HCT116 (cell line): ENCODE measurements around the gene GRID2. TPM values are rescaled to one million over a fixed set of nuclear protein-coding genes. Genes with fewer than 3 reads are reported as not detected.
A peak's percentile ranks its signal among the peaks of the same experiment; 100 is the strongest.

ENCODE experiments used
- ATAC-seq: fragments of 200-7000 bp; cut with Tn5 transposase; 2 replicates; pipeline ENCODE4 v1.9.1; 2020; ENCODE audit warnings: mild to moderate bottlenecking, moderate library complexity
- Bru-seq: library from RNA; stranded (reverse); fragments of 400-500 nt; gene quantifications from one replicate; lab custom pipeline; 2021; lab: Mats Ljungman, UMichigan
- BruChase-seq, 2 experiments: library from RNA; stranded (reverse); fragments of 400-500 nt; gene quantifications; one replicate each; lab custom pipeline; 2021; lab: Mats Ljungman, UMichigan
- BruUV-seq: library from RNA; stranded (reverse); fragments of 400-500 nt; replicated peaks from 2 replicates; lab custom pipeline; 2021; lab: Mats Ljungman, UMichigan
- CTCF ChIA-PET: fragments of 300-600 bp; sonication (Branson Sonifier 250); formaldehyde crosslinking; loops from one replicate; lab custom pipeline; 2021; ENCODE audit warnings: antibody characterized with exemption; lab: Charles Lee
- POLR2A ChIA-PET: fragments of 300-600, 350-600 bp; sonication (Branson Sonifier 250); formaldehyde crosslinking; loops from one replicate; lab custom pipeline; 2021; ENCODE audit warnings: antibody characterized with exemption; lab: Charles Lee
- RAD21 ChIA-PET, 2 experiments: fragments of 300-600 bp; sonication (Branson Sonifier 250); formaldehyde crosslinking; loops; one replicate each; lab custom pipeline; 2023; ENCODE audit warnings: low total read pairs in 2 of 2; ENCODE audit not compliant: uncharacterized antibody in 2 of 2, unreplicated experiment in 2 of 2, low non-redundant PET in 1 of 2; lab: Charles Lee
- DNase-seq: peaks from one replicate; pipeline ENCODE4 v3.0.0-alpha.2; 2010; ENCODE audit warnings: low read depth, low spot score
- H2AFZ ChIP-seq: fragments of 200-600 bp; shearing (Covaris generic), sonication (generic); 2 replicates; pipeline ENCODE4 v1.6.1; 2017; ENCODE audit warnings: low read depth, mixed run types, mixed read lengths, antibody characterized with exemption, low read length; ENCODE audit not compliant: poor library complexity, severe bottlenecking
- H3K27ac ChIP-seq: 2 replicates; pipeline ENCODE4 v1.5.1; 2012; ENCODE audit warnings: low read depth, low read length
- H3K27me3 ChIP-seq: fragments of 200-600 bp; sonication (generic); 2 replicates; pipeline ENCODE4 v1.6.1; 2016; ENCODE audit warnings: mixed run types, low read length, mixed read lengths; ENCODE audit not compliant: insufficient read depth
- H3K36me3 ChIP-seq, 2 experiments: fragments of 200-500 bp in 1 of 2; fragments of 200-600 bp in 1 of 2; sonication (Bioruptor generic) in 1 of 2; sonication (generic) in 1 of 2; 2 replicates each; pipeline versions ENCODE4 v1.5.1 to v1.6.1; 2014 to 2016; ENCODE audit warnings: low read length in 2 of 2, inconsistent platforms in 1 of 2, mixed read lengths in 1 of 2, mixed run types in 1 of 2; ENCODE audit not compliant: insufficient read depth in 2 of 2, control insufficient read depth in 1 of 2
- H3K4me1 ChIP-seq, 2 experiments: fragments of 200-600 bp in 1 of 2; sonication (generic) in 1 of 2; 2 replicates each; pipeline versions ENCODE4 v1.5.1 to v1.6.1; 2012 to 2017; ENCODE audit warnings: low read length in 2 of 2, inconsistent platforms in 1 of 2, mild to moderate bottlenecking in 1 of 2, mixed read lengths in 1 of 2, mixed run types in 1 of 2, moderate library complexity in 1 of 2; ENCODE audit not compliant: insufficient read depth in 2 of 2, control insufficient read depth in 1 of 2
- H3K4me2 ChIP-seq: fragments of 200-600 bp; sonication (generic); 2 replicates; pipeline ENCODE4 v1.6.1; 2017; ENCODE audit warnings: mixed run types, low read length, mixed read lengths
- H3K4me3 ChIP-seq, 2 experiments: fragments of 200-600 bp in 1 of 2; sonication (generic) in 1 of 2; replicated peaks in 1 of 2; 2 replicates each; pipeline ENCODE4 v1.5.1; 2011 to 2016; ENCODE audit warnings: low read length in 2 of 2, control low read depth in 1 of 2, low read depth in 1 of 2, mild to moderate bottlenecking in 1 of 2, mixed read lengths in 1 of 2, mixed run types in 1 of 2
- H3K79me2 ChIP-seq: fragments of 200-600 bp; sonication (generic); 2 replicates; pipeline ENCODE4 v1.6.1; 2017; ENCODE audit warnings: mild to moderate bottlenecking, mixed run types, low read length, moderate library complexity, mixed read lengths; ENCODE audit not compliant: insufficient read depth
- H3K9ac ChIP-seq: fragments of 200-600 bp; sonication (generic); 2 replicates; pipeline ENCODE4 v1.6.1; 2016; ENCODE audit warnings: low read length, mixed read lengths
- H3K9me2 ChIP-seq: fragments of 200-600 bp; sonication (generic), shearing (Covaris generic); 2 replicates; pipeline ENCODE4 v1.6.1; 2017; ENCODE audit warnings: mixed run types, mild to moderate bottlenecking, moderate library complexity; ENCODE audit not compliant: insufficient read depth
- H3K9me3 ChIP-seq, 2 experiments: fragments of 200-500 bp in 1 of 2; fragments of 200-600 bp in 1 of 2; sonication (Bioruptor generic) in 1 of 2; sonication (generic) in 1 of 2; 2 replicates each; pipeline ENCODE4 v1.6.1; 2014 to 2017; ENCODE audit warnings: low read length in 2 of 2, mixed read lengths in 2 of 2, inconsistent platforms in 1 of 2, low read depth in 1 of 2, mild to moderate bottlenecking in 1 of 2, mixed run types in 1 of 2, moderate library complexity in 1 of 2; ENCODE audit not compliant: control insufficient read depth in 1 of 2, insufficient read depth in 1 of 2
- H4K20me1 ChIP-seq: fragments of 200-600 bp; sonication (generic), shearing (Covaris generic); 2 replicates; pipeline ENCODE4 v1.6.1; 2017; ENCODE audit warnings: mixed run types, mild to moderate bottlenecking, moderate library complexity; ENCODE audit not compliant: insufficient read depth
- CBX3 ChIP-seq: IDR thresholded peaks from 2 replicates; pipeline ENCODE4 v1.6.1; 2012; ENCODE audit warnings: low read depth
- CEBPB ChIP-seq: IDR thresholded peaks from 2 replicates; pipeline ENCODE4 v1.6.1; 2012; ENCODE audit warnings: low read depth
- CTCF ChIP-seq, 3 experiments: fragments of 200-600 bp in 1 of 3; sonication (generic) in 1 of 3; IDR thresholded peaks in 2 of 3; conservative IDR thresholded peaks in 1 of 3; 2 replicates each; pipeline ENCODE4 v1.5.1; 2012 to 2017; ENCODE audit warnings: low read depth in 2 of 3, low read length in 2 of 3, antibody characterized with exemption in 1 of 3, borderline replicate concordance in 1 of 3, control low read depth in 1 of 3, mild to moderate bottlenecking in 1 of 3, mixed read lengths in 1 of 3, mixed run types in 1 of 3, moderate library complexity in 1 of 3; ENCODE audit not compliant: insufficient read depth in 1 of 3
- EGR1 ChIP-seq: IDR thresholded peaks from 2 replicates; pipeline ENCODE4 v1.6.1; 2012; ENCODE audit warnings: low read depth
- ELF1 ChIP-seq: IDR thresholded peaks from 2 replicates; pipeline ENCODE4 v1.6.1; 2012; ENCODE audit warnings: low read depth, borderline replicate concordance
- JUND ChIP-seq: IDR thresholded peaks from 2 replicates; pipeline ENCODE4 v1.6.1; 2012
- MAX ChIP-seq: IDR thresholded peaks from 2 replicates; pipeline ENCODE4 v1.6.1; 2012
- POLR2A ChIP-seq: IDR thresholded peaks from 2 replicates; pipeline ENCODE4 v1.7.0; 2011; ENCODE audit warnings: borderline replicate concordance; ENCODE audit not compliant: insufficient read depth, insufficient read length; ENCODE audit errors: extremely low read depth
- POLR2AphosphoS5 ChIP-seq: IDR thresholded peaks from 2 replicates; pipeline ENCODE4 v1.6.1; 2011; ENCODE audit warnings: mild to moderate bottlenecking, low read depth, low read length, moderate library complexity
- REST ChIP-seq: IDR thresholded peaks from 2 replicates; pipeline ENCODE4 v1.6.1; 2012; ENCODE audit warnings: low read depth
- SRF ChIP-seq: IDR thresholded peaks from 2 replicates; pipeline ENCODE4 v1.6.1; 2012; ENCODE audit warnings: low read depth
- TCF7L2 ChIP-seq: IDR thresholded peaks from 2 replicates; pipeline ENCODE4 v1.7.0; 2011; ENCODE audit warnings: borderline replicate concordance, inconsistent platforms; ENCODE audit not compliant: insufficient read depth, insufficient read length; ENCODE audit errors: extremely low read depth
- ZBTB33 ChIP-seq: IDR thresholded peaks from 2 replicates; pipeline ENCODE4 v1.6.1; 2011; ENCODE audit warnings: mild to moderate bottlenecking, low read length, moderate library complexity; ENCODE audit not compliant: insufficient replicate concordance; ENCODE audit errors: extremely low read depth
- ZNF274 ChIP-seq: fragments of 200-500 bp; sonication (Bioruptor generic); IDR thresholded peaks from 2 replicates; pipeline ENCODE4 v1.6.1; 2014; ENCODE audit warnings: mild to moderate bottlenecking, low read depth, low read length, inconsistent platforms
- intact Hi-C: fragments of 100-400 bp; cut with micrococcal nuclease; formaldehyde crosslinking; loops from 2 replicates; pipeline ENCODE4 v1.10.0; 2022
- long read RNA-seq: library from polyadenylated mRNA; unstranded; transcript quantifications from one replicate; pipeline ENCODE4 v2.0.0, GENCODE V29; 2021; ENCODE audit not compliant: unreplicated experiment
- polyA plus RNA-seq: library from polyadenylated mRNA; unstranded; fragments of >200 nt; gene quantifications from 2 replicates; pipeline ENCODE4 v1.2.1, GENCODE V29; 2012; ENCODE audit warnings: missing spikeins
- total RNA-seq: library from RNA; stranded (reverse); gene quantifications from one replicate; pipeline ENCODE4 v1.2.1, GENCODE V29; 2021; ENCODE audit not compliant: unreplicated experiment

Gene GRID2
- not detected for total RNA-seq
- not detected in 2 replicates for polyA plus RNA-seq
- Bru-seq, nascent RNA: percentile 4 among the genes with signal in this experiment
- BruChase-seq, experiment 1, labeled RNA remaining after a 6-hour chase: percentile 2 among the genes with signal in this experiment
- BruChase-seq, experiment 2, labeled RNA remaining after a 2-hour chase: percentile 6 among the genes with signal in this experiment
- long read RNA-seq: 0 reads

GRCh38 chr4:92303621-92304027, at the start of gene GRID2:
Gene GRID2 (plus strand): TSS chr4:92303966.
- Histone ChIP-seq H3K4me1 (peaks cover 5 to 25% of the 10 kb centered on the region in 2 experiments; a peak in 3 of 4 replicates), H2AFZ (peak within 1 kb of the TSS; percentile 88), H3K79me2 (no peaks in the 10 kb centered on the region), H3K9me2 (no peaks in the 10 kb centered on the region), H3K4me2 (peak within 1 kb of the TSS; percentile 84), H3K27me3 (no peaks in the 10 kb centered on the region), H3K9me3 (no peaks in the 10 kb centered on the region), H4K20me1 (no peaks in the 10 kb centered on the region), H3K4me3 (peak within 1 kb of the TSS; percentile 36 to 53), H3K27ac (no peak within 1 kb of the TSS), H3K36me3 (no peaks in the 10 kb centered on the region), H3K9ac (no peak within 1 kb of the TSS)
- DNase-seq (peak; percentile 7), ATAC-seq (peak; percentile 49)
- no TSS peak for BruUV-seq
- intact Hi-C loops: no loop called here
- ChIA-PET RAD21 (no interaction called here), POLR2A (no interaction called here), CTCF (no interaction called here)
- TF ChIP-seq CTCF (IDR thresholded peaks at IDR 0.05 in 2 of 3, conservative IDR thresholded peaks at IDR 0.05 in 1 of 3; ENCODE audit: borderline replicate concordance in 1 of 3, insufficient read depth in 1 of 3, low read depth in 2 of 3, low read length in 2 of 3) (no peak), ZNF274 (no peak), EGR1 (no peak), ZBTB33 (no peak), SRF (no peak), REST (no peak), MAX (no peak), CBX3 (no peak), CEBPB (no peak), TCF7L2 (no peak), POLR2AphosphoS5 (no peak), POLR2A (no peak), JUND (no peak), ELF1 (no peak)
